Measurements from ENCODE around the gene ANO8.
"Not testable (repeated sequence)": the region's sequence is repeated elsewhere in the genome, so short reads cannot be mapped to it uniquely, and the experiment has no call there.

GRCh38 chr19:17363852-17364605, 29.4 kb upstream of the ANO8 start:
- not testable (repeated sequence) for TF ChIP-seq POLR2A, CTCF (IDR thresholded peaks at IDR 0.05)

Data from body of pancreas (tissue), 4 donors.